NCI-H2227 (cell line): ENCODE results near the gene RASA2.
"Not testable (repeated sequence)": the region's sequence is repeated elsewhere in the genome, so short reads cannot be mapped to it uniquely, and the experiment has no call there.

ENCODE experiments used
- DNase-seq: peaks from one replicate; lab custom pipeline; 2025; ENCODE audit not compliant: unreplicated experiment; lab: John Stamatoyannopoulos, UW

Gene RASA2

GRCh38 chr3:141529717-141530414, 43.0 kb downstream of the RASA2 start:
- DNase-seq = no peak

- no peak for DNase-seq
These were observed 43.6 kb downstream of the RASA2 start for GRCh38 chr3:141530415-141530768.

GRCh38 chr3:141532609-141533008, 45.8 kb downstream of the RASA2 start:
- no peak for DNase-seq

GRCh38 chr3:141536017-141536416, 49.2 kb downstream of the RASA2 start:
- not testable (repeated sequence) for DNase-seq

- DNase-seq = no peak
These were observed 51.0 kb downstream of the RASA2 start for GRCh38 chr3:141537856-141538255.

GRCh38 chr3:141538568-141539240, 51.9 kb downstream of the RASA2 start:
- no peak for DNase-seq

- no peak for DNase-seq
These were observed 52.8 kb downstream of the RASA2 start for GRCh38 chr3:141539431-141540187.

GRCh38 chr3:141540531-141540930, 53.7 kb downstream of the RASA2 start:
- DNase-seq = no peak

- DNase-seq = no peak
These were observed 55.6 kb downstream of the RASA2 start for GRCh38 chr3:141542202-141542969.

GRCh38 chr3:141542989-141543388, 56.2 kb downstream of the RASA2 start:
- no peak for DNase-seq

- DNase-seq = no peak
These were observed 57.9 kb downstream of the RASA2 start for GRCh38 chr3:141544697-141545096.

GRCh38 chr3:141546081-141546480, 59.3 kb downstream of the RASA2 start:
- DNase-seq = no peak

GRCh38 chr3:141546586-141546985, 59.8 kb downstream of the RASA2 start:
- DNase-seq = no peak

GRCh38 chr3:141547791-141548190, 61.0 kb downstream of the RASA2 start:
- no peak for DNase-seq

GRCh38 chr3:141550926-141551665, 64.3 kb downstream of the RASA2 start:
- no peak for DNase-seq

- no peak for DNase-seq
These were observed 65.7 kb downstream of the RASA2 start for GRCh38 chr3:141552440-141552991.

- DNase-seq = no peak
These were observed 66.2 kb downstream of the RASA2 start for GRCh38 chr3:141553055-141553454.

GRCh38 chr3:141556034-141556433, 69.2 kb downstream of the RASA2 start:
- no peak for DNase-seq

GRCh38 chr3:141557961-141558706, 71.3 kb downstream of the RASA2 start:
- DNase-seq = no peak
